ENCODE data around the gene GSC2. TPM values are rescaled to one million over a fixed set of nuclear protein-coding genes. Genes with fewer than 3 reads are reported as not detected.

Gene GSC2
- total RNA-seq, 1 donor from 2014 or later = not detected

GRCh38 chr22:19109198-19110063 is 40.7 kb downstream of the GSC2 start:
- peak; percentile 15 for DNase-seq (ENCODE audit: low spot score)
- intact Hi-C loops (cut with DNase I) = loop anchor here (10.0 kb wide), 1 partner anchor 65 kb away; no protein-coding TSS in a partner anchor
- ATAC-seq = peak; percentile 90

GRCh38 chr22:19108807-19109197 is 41.3 kb downstream of the GSC2 start:
- DNase-seq (ENCODE audit: low spot score) (no peak), ATAC-seq (no peak)
- intact Hi-C loops (cut with DNase I) = loop anchor here (10.0 kb wide), 1 partner anchor 64 kb away; no protein-coding TSS in a partner anchor

GRCh38 chr22:19107730-19108074 is 42.4 kb downstream of the GSC2 start:
- peak; percentile 4 for DNase-seq (ENCODE audit: low spot score)
- intact Hi-C loops (cut with DNase I) = loop anchor here (10.0 kb wide), 1 partner anchor 63 kb away; no protein-coding TSS in a partner anchor
- ATAC-seq = no peak

GRCh38 chr22:19106886-19107729 is 43.0 kb downstream of the GSC2 start:
- DNase-seq (ENCODE audit: low spot score) (peak; percentile 13), ATAC-seq (no peak)
- intact Hi-C loops (cut with DNase I) = loop anchor here (10.0 kb wide), 1 partner anchor 62 kb away; no protein-coding TSS in a partner anchor

GRCh38 chr22:19105867-19106802 is 44.0 kb downstream of the GSC2 start:
- ATAC-seq (no peak), DNase-seq (ENCODE audit: low spot score) (peak; percentile 54)
- intact Hi-C loops (cut with DNase I) = loop anchor here (10.0 kb wide), 1 partner anchor 61 kb away; no protein-coding TSS in a partner anchor

GRCh38 chr22:19105456-19105855 is 44.6 kb downstream of the GSC2 start:
- DNase-seq (ENCODE audit: low spot score) (peak; percentile 35), ATAC-seq (no peak)
- intact Hi-C loops (cut with DNase I) = loop anchor here (10.0 kb wide), 1 partner anchor 61 kb away; no protein-coding TSS in a partner anchor

GRCh38 chr22:19103880-19104821 is 45.9 kb downstream of the GSC2 start:
- intact Hi-C loops (cut with DNase I) = loop anchor here (10.0 kb wide), 1 partner anchor 59 kb away; no protein-coding TSS in a partner anchor
- DNase-seq (ENCODE audit: low spot score) = peak; percentile 51

GRCh38 chr22:19098157-19098556 is 51.9 kb downstream of the GSC2 start:
- DNase-seq (ENCODE audit: low spot score) (no peak), ATAC-seq (peak; percentile 42)
- intact Hi-C loops (cut with DNase I) = no loop called here

More at GRCh38 chr22:19103880-19104821, 45.9 kb downstream of the GSC2 start:
- ATAC-seq = no peak

GRCh38 chr22:19097518-19097917 is 52.6 kb downstream of the GSC2 start:
- intact Hi-C loops (cut with DNase I) = no loop called here
- DNase-seq (ENCODE audit: low spot score) (no peak), ATAC-seq (peak; percentile 26)

Other genes starting within 250 kb of the GSC2 start
- gene DGCR6, start 244.0 kb downstream of the GSC2 start, total RNA-seq = 2.8 TPM
- gene PRODH, start 214.0 kb downstream of the GSC2 start, total RNA-seq = 23.5 TPM
- 37.2 TPM for gene DGCR2, start 27.9 kb downstream of the GSC2 start, total RNA-seq
- not detected for gene TSSK2, start 19.0 kb downstream of the GSC2 start, total RNA-seq
- gene ESS2, start 5.6 kb downstream of the GSC2 start, total RNA-seq = 14.8 TPM
- gene SLC25A1, start 28.4 kb upstream of the GSC2 start, total RNA-seq = 54.1 TPM
- gene CLTCL1, start 141.4 kb upstream of the GSC2 start, total RNA-seq = 14.2 TPM

Measured in sciatic nerve (tissue), 2 donors.